Nephron progenitor cell (in vitro differentiated cells): Measurements from ENCODE around the gene SYCE1L.
A peak's percentile ranks its signal among the peaks of the same experiment; 100 is the strongest.

Source experiments
- DNase-seq: peaks from one replicate; pipeline ENCODE4 v3.0.0; 2021
- H3K27ac Mint-ChIP-seq: 2 replicates; pipeline ENCODE4 v1.8.0; 2021; ENCODE audit warnings: mild to moderate bottlenecking, moderate library complexity, mixed read lengths
- H3K27me3 Mint-ChIP-seq: 2 replicates; pipeline ENCODE4 v1.8.0; 2021; ENCODE audit warnings: mild to moderate bottlenecking, low read depth, mixed read lengths; ENCODE audit not compliant: poor library complexity
- H3K36me3 Mint-ChIP-seq: 2 replicates; pipeline ENCODE4 v1.8.0; 2021; ENCODE audit warnings: low read depth, mixed read lengths
- H3K4me1 Mint-ChIP-seq: 2 replicates; pipeline ENCODE4 v1.8.0; 2021; ENCODE audit warnings: mixed read lengths
- H3K4me3 Mint-ChIP-seq: 2 replicates; pipeline ENCODE4 v1.8.0; 2021; ENCODE audit warnings: mild to moderate bottlenecking, moderate library complexity, mixed read lengths
- H3K9me3 Mint-ChIP-seq: 2 replicates; pipeline ENCODE4 v1.8.0; 2021; ENCODE audit warnings: mild to moderate bottlenecking, moderate library complexity, mixed read lengths
- CTCF ChIP-seq: fragments of 200-600 bp; sonication (generic); IDR thresholded peaks from 2 replicates; pipeline ENCODE4 v1.5.0; 2021; ENCODE audit warnings: antibody characterized with exemption

SYCE1L gene

GRCh38 chr16:77194295-77195231 is 4.6 kb upstream of the SYCE1L start:
- Mint-ChIP-seq H3K36me3 (peaks cover 30% of the 10 kb centered on the region), H3K27me3 (peaks cover 3% of the 10 kb centered on the region), H3K27ac (no peak overlapping the region), H3K4me1 (peaks cover 25% of the 10 kb centered on the region), H3K4me3 (no peak overlapping the region), H3K9me3 (no peaks in the 10 kb centered on the region)
- TF ChIP-seq CTCF = no peak
- DNase-seq = no peak

DNA sequence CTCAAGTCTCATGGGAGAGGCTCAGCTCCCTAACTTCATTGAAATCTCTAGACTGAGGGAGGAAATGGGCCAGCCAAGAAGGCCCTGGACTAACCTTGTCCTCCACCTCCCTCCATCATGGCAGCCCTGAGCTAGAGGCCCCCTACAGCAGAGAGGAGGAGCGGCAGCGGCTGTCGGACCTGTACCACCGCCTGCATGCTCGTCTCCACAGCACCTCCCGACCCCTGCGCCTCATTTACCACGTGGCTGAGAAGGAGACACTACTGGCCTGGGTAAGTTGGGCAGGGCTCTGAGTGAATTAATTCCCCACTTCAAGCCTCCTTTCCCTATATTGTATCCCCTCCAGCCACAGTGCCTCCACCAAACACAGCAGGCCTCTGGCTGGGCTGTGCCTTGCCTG is 3.8 kb upstream of the SYCE1L start:
- peaks cover 2% of the 10 kb centered on the region for H3K27me3 Mint-ChIP-seq

DNA sequence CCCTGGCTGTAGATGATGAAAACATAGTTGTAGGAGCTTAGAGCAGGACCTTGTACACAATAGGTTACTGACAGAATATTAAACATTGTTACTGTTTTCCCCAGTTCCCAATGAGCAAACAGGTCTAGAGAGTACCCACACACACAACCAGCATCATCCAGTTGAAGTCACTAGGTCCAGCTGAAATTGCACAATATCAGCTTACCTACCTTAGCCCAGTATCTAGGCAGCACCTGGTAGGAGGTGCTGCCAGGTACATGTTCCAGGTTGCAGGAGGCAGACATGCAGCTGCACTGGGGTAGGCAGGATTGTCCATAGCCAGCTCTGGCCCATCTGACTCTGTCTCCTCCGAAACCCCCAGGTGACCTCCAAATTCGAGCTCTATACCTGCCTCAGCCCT is 1.5 kb upstream of the SYCE1L start:
- no peaks in the 10 kb centered on the region for H3K9me3 Mint-ChIP-seq
- TF ChIP-seq CTCF = no peak
- DNase-seq = no peak
- no peaks in the 10 kb centered on the region for H3K27me3 Mint-ChIP-seq
- peaks cover 5% of the 10 kb centered on the region for H3K4me1 Mint-ChIP-seq
- H3K27ac Mint-ChIP-seq = no peak overlapping the region
- H3K36me3 Mint-ChIP-seq = peaks cover 35% of the 10 kb centered on the region
- no peak overlapping the region for H3K4me3 Mint-ChIP-seq

More for the DNA sequence above, 3.8 kb upstream of the SYCE1L start:
- no peak for DNase-seq
- Mint-ChIP-seq H3K4me1 (peaks cover 25% of the 10 kb centered on the region), H3K4me3 (no peak overlapping the region), H3K36me3 (peaks cover 30% of the 10 kb centered on the region), H3K9me3 (no peaks in the 10 kb centered on the region), H3K27ac (no peak overlapping the region)
- TF ChIP-seq CTCF = no peak

- peaks cover 22% of the 10 kb centered on the region for H3K4me1 Mint-ChIP-seq
- no peaks in the 10 kb centered on the region for H3K36me3 Mint-ChIP-seq
These were observed 7.3 kb downstream of the SYCE1L start for GRCh38 chr16:77206533-77206932.

GRCh38 chr16:77207030-77207429 is 7.8 kb downstream of the SYCE1L start:
- Mint-ChIP-seq H3K9me3 (no peaks in the 10 kb centered on the region), H3K36me3 (no peaks in the 10 kb centered on the region), H3K4me3 (no peak overlapping the region), H3K4me1 (peaks cover 26% of the 10 kb centered on the region), H3K27me3 (no peaks in the 10 kb centered on the region), H3K27ac (no peak overlapping the region)
- DNase-seq = peak; percentile 40
- TF ChIP-seq CTCF = no peak

More at GRCh38 chr16:77206533-77206932, 7.3 kb downstream of the SYCE1L start:
- Mint-ChIP-seq H3K9me3 (no peaks in the 10 kb centered on the region), H3K27ac (no peak overlapping the region), H3K27me3 (no peaks in the 10 kb centered on the region), H3K4me3 (no peak overlapping the region)
- no peak for DNase-seq
- TF ChIP-seq CTCF = no peak

DNA sequence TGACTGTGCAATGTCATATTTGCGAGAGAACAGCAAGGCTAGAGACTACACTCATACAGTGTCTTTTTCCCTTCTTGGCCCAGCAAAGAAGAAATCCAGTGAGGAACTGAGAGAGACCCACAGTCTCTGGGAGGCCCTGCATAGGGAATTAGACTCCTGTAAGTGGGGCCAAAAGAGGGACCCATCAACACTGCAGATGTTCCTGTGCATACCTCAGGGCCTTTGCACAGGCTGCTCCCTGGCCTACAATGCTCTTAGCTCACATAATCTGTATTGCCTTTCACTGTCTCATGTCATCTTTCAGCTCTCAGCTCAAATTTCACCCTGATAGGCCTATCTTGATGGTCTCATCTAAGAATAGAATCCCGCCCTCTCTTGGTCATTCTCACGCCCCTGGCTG is 9.2 kb downstream of the SYCE1L start:
- Mint-ChIP-seq H3K4me3 (no peak overlapping the region), H3K36me3 (peaks cover 2% of the 10 kb centered on the region), H3K9me3 (no peaks in the 10 kb centered on the region), H3K4me1 (peaks cover 28% of the 10 kb centered on the region), H3K27ac (no peak overlapping the region), H3K27me3 (no peaks in the 10 kb centered on the region)
- no peak for DNase-seq
- TF ChIP-seq CTCF = no peak
